GM19397 (cell line): ENCODE data around the gene EGR1.

Source experiments
- ATAC-seq: cut with Tn5 transposase; IDR thresholded peaks from one replicate; pipeline ENCODE4 v1.9.1; 2021; ENCODE audit warnings: mild to moderate bottlenecking, moderate library complexity; ENCODE audit not compliant: unreplicated experiment

The EGR1 gene

DNA sequence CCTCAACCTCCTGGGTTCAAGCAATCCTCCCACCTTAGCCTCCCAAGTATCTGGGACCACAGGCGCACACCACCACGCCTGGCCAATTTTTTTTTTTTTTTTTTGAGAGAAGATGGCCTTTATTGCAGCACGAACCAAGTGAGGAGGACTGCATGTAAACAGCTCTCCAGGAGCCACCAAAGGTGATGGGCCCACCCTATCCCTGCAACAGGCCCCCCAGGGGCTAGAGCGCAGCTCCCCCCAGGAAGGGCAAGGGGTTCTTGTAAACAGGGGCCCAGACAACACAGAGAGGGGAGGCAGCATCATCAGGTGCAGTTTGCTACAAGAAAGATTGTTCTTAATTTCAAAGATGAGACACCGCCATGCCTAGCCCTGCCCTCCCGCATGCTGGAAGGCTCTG, 12.6 kb upstream of the EGR1 start:
- no peak for ATAC-seq

DNA sequence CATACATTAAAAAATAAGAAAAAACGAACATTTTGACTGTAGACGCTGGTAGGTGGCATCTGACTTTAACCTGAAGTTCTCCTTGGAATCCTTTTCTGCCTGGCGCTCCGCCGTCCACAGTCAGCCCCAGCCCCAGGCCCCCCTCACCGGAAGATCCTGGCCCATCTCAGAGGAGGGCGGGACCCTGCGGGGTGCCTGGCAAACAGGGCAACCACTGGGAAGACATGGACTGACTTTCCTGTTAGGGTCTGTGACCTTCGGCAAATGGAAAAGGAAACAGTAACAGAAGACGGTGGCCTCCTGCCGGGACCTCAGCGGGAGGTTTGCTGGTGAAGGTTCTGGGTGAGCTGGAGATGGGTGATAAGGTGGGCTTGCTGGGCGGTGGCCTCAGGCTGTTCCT, 11.7 kb upstream of the EGR1 start:
- no peak for ATAC-seq

DNA sequence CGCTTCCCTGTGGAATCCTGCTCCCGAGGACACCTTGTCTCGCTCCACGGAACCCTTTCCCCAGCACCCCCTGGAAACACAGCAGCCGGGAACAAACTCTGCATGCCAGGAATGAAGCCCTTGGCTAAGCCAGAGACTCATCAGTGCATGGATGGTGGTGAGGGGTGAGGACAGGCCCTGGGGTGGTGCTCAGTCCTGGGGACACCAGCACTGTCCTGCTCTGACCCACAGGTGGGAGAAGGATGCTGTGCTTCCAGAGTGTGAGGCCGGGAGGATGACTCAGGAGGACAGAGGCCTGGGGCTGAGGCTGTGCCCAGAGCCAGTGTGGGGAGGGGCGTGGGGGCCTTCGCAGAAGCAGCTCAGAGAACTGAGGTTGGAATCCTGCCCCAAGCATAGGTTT, 11.2 kb upstream of the EGR1 start:
- ATAC-seq = no peak

DNA sequence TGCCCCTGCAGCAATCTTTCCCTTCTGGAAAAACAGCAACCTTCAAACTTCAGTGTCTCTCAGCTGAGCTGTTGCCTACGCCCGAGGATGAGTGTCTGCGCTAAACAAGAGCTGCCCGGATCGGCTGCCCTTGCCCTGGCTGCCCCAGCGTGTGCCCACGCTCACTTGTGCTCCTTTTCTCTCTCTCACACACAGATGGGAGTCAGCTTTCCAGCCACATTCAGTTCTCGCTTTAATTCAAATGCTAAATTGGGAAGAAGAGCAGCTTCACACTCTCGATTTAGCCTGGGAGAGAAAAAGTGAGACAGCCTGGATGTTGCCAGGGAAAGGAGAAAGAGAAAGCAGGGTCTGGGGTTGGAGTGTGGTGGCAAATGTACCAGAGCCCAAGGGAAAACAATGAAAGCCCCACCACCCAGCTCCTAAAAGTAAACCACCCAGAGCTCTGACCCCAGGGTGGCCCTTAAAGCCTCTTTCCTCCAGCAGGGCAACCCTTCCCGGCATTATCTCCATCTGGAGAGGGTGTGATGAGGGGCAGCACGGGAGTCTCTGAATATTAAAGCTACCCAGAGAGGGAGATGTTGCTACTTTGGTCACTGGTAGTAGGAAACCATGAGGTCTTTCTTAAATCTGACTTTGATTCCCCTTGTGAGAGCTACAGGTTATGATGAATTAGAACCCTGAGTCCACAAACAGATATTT, 9.9 kb upstream of the EGR1 start:
- no peak for ATAC-seq

DNA sequence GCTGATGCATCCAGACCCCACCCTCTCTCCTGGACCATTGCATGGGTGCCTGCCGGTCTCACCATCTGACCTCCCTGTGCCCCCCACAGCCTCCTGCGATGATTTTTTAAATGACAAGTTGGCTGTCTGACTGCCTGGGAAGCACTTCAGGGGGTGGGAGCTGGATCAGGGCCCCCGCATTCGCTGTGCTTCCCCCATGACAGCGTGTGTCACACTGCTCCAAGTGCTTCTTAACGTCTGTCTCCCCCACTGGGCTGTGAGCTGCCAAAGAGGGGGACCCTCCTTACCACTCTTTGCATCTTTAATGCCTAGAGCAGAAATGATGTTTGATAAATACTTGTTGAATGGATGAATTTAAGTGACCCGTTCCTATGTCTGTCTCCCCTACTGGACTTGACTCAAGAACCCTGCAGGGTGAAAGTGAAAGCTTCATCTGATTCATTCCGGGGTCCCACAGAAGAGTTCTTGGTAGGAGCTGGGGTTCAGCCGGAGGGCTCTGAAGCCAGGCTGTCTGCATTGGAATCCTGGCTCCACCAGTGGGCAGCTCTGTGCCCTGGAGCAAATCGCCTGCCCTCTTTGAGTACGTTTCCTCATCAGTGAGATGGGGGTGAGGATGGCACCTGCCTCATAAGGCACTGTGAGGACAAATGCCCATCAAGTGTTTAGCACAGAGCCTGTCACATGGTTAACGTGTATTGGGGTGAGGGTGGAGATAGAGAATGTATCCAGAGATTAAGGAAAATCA, 7.6 kb upstream of the EGR1 start:
- no peak for ATAC-seq

DNA sequence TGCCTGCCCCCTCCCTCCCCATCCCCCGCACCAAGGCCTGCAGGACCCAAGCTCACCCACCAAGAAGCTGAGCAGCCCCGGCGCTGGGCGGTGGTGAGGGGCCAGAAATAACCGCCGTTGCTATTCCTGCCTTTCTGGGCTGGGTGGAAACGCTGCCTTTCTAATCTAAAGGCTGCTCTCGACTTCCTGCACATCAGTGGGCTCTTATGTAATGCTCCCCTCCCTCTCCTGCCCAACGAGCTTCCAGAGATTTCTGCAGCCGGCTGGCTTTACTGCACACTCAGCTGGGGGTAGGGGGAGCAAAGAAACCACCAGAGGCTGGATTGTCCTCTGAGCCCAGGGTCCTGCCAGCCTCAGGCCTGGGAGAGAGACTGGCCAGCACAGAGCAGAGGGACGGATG, 6.9 kb upstream of the EGR1 start:
- ATAC-seq = no peak

DNA sequence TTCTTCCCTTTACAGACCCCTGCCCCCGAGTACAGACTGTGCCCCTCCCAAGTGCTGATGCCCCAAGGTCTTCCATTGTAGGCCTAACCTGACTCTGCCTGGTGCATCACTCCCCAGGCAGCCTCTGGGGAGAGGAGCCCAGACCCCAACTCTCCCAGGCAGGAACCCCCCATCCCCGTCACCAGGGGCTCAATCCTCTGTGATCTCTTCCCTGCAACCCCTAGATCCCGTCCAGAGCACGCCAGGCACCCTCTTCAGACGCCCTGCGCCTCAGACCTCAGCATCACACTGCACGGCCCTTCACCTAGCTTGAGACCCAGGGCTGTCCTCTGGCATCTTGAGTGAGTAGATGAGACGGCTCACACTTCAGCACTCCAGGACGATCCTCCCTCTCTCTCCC, 6.4 kb upstream of the EGR1 start:
- ATAC-seq = no peak

DNA sequence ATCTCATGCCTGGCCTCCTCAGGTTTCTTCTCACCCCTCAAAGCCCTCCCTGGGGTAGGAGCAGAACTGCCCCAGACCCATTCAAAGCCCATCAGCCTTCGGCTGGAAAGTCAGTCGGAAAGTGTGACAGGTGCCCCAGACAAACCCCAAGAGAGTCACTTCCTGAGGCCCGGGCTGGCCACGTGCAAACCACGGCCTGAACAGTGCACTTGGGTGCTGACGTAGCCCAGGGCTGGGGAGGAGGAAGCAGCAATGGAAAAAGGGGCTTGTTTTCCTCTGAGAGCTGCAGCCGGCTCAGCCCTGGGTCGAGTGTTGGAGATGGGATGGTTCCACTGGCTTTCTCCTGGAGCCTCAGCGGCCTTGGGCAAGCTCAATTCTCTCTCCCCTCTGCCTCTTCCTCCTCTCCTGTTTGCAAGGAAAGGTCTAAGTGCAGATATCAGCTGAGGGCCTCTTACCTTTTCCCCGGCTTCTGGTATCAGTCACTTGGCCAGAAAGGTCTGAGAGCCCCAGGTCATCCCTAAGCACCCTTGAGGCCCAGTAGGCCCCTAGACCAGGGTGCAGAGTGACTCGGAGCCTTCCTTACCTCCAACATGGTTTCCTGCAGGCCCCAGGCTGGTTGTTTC, 5.9 kb upstream of the EGR1 start:
- no peak for ATAC-seq

DNA sequence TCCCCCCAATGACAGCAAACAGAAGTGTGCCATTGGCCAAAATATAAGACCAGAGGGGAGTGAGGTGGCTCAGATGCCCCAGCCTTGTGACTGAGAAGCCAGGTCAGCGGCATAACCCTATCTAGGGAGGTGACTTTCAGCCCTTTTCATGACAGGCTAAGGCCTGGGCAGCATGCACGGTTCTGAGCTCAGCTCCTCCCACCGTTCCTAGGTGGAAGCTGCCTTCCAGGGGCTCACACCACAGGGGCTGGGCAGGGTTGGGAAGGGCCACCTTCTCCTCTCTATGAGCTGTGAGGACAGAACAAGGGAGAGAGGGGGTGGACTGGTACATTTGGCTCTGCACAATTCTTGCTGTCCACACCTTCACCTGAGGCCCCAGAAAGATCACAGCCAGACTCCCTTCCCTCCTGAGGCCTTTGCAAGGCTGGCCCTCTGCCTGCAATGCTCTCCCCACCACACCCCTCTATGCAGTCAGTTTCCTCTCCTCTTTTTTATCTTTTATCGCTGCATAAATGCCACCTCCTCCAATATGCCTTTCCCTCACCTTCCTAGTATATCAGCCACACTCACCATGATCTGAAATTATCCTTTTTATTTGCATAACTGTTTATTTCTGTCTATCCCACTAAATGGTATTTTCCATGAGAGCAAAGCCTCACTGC, 5.1 kb upstream of the EGR1 start:
- ATAC-seq = no peak

DNA sequence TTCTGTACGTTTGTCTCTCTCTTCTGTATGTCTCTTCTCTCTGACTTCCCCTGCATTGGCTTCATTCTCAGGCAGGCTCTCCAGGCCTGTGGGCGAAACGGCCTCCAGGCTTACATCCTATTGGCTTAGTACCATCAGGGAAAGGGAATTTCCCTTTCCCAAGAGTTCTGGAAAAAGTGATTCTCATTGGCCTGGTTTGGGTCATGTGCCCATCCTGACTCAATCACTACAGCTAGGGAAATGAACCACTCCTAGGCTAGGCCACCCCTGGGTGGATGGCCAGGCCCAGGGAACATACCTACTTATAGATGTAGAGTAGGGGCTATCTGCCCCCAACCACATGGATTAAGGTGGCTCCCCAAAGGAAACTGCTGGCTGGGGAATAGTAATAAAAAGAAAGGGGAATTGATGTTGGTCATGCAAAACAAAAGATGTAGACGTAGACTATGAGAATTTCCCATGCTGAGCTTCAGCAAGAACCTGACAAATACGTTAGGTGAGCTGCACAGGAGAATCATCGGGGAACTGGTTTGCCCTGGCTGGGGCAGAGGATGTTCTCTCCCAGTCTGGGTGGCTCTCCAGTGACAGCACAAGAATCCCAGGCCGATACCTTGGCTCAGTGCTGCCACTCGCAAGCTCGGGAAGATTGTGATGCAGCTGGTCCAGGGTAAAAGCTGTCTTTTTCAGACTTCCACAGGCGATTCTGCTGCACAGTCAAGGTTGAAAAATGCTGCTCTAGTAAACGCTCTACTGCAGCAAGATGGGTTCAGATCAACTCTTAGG, 3.7 kb upstream of the EGR1 start:
- no peak for ATAC-seq

DNA sequence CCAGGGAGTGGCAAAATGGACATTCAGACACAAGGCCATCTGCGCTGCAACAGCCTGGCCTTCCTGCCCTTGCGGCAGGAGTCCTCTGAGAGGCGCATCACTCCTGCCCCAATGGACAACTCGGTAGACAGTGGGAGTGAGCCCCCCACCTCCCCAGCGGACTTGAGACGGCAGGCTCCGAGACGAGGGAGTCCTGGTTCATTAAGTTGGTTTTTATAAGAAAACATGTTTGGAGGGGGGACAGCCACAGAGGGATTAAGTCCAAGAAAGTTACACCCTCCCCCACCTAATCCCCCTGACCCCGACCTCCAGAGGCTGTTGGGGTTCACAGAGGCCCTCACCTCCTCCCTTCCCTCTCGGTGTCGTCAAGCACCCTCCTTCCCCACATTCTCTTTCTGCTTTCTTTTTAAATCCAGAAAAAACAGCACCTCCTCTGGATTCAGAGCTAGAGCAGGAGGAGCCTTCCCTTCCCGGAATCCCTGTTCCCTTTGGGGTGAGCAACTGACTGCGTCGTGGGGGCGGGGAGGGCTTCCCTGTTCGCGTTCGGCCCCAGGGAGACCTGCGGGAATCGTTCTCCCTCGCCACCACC, 1.8 kb upstream of the EGR1 start:
- ATAC-seq = no peak

DNA sequence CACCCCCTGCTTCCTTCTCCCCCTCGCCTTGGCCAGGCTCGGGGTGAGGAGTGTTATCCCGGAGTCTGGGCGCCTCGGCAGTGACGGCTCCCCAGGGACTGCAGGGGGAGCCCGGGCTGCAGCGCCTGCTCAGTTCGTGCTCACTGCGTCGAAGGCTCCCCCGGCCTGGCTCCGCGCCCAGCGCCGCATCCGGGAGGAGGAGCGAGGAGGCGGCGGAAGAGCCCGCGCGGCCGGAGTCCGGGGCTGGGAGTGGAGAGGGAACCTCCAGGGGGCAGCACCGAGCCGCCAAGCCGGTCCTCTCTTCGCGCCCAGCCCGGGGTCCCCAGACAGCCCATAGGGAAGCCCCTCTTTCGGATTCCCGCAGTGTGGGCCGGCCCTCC, 1.3 kb upstream of the EGR1 start:
- peak; percentile 52 for ATAC-seq

DNA sequence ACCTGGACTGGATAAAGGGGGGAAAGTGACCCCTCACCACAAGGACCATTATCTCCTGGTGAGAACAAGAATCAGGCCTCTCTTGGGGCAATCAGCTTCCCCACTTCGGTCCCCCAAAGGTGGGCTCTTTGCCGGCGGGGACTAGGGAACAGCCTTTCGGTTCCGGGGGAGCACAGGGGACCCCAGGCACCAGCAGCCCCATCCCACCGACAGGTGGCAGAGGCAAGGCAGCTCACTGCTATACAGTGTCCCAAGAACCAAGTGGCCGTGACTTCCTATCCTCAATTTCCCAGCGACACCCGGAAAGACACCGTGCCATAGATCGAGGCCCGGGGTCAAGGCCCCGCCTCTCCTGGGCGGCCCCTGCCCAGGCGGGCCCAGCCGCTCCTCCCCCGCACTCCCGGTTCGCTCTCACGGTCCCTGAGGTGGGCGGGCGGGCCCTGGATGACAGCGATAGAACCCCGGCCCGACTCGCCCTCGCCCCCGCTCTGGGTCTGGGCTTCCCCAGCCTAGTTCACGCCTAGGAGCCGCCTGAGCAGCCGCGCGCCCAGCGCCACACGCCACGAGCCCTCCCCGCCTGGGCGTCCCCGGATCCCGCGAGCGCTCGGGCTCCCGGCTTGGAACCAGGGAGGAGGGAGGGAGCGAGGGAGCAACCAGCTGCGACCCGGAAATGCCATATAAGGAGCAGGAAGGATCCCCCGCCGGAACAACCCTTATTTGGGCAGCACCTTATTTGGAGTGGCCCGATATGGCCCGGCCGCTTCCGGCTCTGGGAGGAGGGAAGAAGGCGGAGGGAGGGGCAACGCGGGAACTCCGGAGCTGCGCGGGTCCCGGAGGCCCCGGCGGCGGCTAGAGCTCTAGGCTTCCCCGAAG, 655 bp upstream of the EGR1 start:
- ATAC-seq = peak; percentile 74

DNA sequence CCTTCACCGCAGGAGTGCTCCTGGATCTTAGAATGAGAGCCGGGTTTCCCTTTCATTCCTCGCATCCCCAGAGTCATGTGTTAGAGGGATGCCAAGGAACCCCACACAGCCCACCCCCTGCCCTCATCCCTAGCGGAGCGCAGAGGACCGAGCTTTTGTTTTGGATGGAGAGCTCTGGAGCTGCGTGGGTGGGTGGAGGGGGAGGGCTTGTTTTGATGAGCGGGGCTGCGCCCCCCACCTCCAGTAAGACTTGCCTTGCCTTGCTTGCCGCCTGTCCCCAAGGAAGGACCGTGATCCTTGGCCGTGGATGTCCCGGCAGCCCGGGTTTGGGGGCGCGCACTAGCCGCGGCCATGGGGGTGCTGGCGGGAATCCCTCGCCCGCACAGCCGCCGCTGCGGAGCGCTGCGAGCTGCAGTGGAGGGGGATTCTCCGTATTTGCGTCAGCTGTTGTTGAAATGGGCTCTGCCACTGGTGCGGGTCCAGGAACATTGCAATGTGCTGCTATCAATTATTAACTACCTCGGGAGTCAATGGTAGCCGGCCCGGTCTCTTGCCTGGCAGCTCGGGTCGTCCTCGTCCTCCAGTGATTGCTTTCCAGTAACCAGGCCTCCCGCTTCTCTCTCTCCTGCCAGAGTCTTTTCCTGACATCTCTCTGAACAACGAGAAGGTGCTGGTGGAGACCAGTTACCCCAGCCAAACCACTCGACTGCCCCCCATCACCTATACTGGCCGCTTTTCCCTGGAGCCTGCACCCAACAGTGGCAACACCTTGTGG, 1.0 kb downstream of the EGR1 start:
- ATAC-seq = no peak

DNA sequence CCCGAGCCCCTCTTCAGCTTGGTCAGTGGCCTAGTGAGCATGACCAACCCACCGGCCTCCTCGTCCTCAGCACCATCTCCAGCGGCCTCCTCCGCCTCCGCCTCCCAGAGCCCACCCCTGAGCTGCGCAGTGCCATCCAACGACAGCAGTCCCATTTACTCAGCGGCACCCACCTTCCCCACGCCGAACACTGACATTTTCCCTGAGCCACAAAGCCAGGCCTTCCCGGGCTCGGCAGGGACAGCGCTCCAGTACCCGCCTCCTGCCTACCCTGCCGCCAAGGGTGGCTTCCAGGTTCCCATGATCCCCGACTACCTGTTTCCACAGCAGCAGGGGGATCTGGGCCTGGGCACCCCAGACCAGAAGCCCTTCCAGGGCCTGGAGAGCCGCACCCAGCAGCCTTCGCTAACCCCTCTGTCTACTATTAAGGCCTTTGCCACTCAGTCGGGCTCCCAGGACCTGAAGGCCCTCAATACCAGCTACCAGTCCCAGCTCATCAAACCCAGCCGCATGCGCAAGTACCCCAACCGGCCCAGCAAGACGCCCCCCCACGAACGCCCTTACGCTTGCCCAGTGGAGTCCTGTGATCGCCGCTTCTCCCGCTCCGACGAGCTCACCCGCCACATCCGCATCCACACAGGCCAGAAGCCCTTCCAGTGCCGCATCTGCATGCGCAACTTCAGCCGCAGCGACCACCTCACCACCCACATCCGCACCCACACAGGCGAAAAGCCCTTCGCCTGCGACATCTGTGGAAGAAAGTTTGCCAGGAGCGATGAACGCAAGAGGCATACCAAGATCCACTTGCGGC, 1.8 kb downstream of the EGR1 start:
- ATAC-seq = no peak

DNA sequence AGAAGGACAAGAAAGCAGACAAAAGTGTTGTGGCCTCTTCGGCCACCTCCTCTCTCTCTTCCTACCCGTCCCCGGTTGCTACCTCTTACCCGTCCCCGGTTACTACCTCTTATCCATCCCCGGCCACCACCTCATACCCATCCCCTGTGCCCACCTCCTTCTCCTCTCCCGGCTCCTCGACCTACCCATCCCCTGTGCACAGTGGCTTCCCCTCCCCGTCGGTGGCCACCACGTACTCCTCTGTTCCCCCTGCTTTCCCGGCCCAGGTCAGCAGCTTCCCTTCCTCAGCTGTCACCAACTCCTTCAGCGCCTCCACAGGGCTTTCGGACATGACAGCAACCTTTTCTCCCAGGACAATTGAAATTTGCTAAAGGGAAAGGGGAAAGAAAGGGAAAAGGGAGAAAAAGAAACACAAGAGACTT, 2.4 kb downstream of the EGR1 start:
- no peak for ATAC-seq

DNA sequence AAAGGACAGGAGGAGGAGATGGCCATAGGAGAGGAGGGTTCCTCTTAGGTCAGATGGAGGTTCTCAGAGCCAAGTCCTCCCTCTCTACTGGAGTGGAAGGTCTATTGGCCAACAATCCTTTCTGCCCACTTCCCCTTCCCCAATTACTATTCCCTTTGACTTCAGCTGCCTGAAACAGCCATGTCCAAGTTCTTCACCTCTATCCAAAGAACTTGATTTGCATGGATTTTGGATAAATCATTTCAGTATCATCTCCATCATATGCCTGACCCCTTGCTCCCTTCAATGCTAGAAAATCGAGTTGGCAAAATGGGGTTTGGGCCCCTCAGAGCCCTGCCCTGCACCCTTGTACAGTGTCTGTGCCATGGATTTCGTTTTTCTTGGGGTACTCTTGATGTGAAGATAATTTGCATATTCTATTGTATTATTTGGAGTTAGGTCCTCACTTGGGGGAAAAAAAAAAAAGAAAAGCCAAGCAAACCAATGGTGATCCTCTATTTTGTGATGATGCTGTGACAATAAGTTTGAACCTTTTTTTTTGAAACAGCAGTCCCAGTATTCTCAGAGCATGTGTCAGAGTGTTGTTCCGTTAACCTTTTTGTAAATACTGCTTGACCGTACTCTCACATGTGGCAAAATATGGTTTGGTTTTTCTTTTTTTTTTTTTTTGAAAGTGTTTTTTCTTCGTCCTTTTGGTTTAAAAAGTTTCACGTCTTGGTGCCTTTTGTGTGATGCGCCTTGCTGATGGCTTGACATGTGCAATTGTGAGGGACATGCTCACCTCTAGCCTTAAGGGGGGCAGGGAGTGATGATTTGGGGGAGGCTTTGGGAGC, 3.1 kb downstream of the EGR1 start:
- ATAC-seq = no peak
